HTR-8/SVneo (cell line): Measurements from ENCODE around the gene CCDC142.
"Not testable (repeated sequence)": the region's sequence is repeated elsewhere in the genome, so short reads cannot be mapped to it uniquely, and the experiment has no call there.

Experiments used
- DNase-seq: peaks from one replicate; pipeline ENCODE4 v3.0.0; 2011; ENCODE audit warnings: low spot score, mixed read lengths; ENCODE audit not compliant: insufficient read length
- FAIRE-seq: peaks from 2 replicates; lab custom pipeline; 2011; peaks lifted over from hg19 to GRCh38; lab: Jason Lieb, UNC

CCDC142 gene

DNA sequence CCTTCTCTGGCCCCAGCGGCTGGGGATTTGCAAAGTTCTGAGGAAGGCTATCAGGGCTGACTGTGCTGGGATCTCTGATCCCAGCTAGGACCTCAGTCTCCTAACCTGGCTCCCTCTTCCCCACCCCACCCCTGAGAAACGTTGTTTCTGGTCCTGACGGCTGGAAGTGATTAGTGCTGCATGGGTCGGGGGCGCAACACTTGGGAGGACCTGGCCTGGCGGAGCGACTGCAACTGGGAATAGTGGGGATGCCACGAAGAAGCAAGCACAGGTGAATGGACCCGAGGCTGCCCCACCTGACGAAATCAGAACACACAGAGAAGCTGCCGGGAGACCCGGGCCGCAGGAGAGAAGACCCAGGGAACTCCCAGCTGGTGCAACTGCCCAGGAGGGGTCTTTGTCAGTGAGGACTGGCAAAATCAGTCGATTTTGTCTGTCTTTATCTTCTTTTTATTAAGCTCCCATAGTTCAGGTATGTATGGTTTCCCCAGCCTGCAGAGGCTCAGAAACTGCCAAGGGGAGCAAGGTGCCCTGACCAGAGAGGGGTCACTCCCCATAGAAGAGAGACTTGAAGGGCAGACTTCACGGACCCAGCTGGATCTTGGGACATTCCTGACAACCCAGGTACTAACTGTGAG lies 17.3 kb upstream of the CCDC142 start:
- FAIRE-seq = no peak

GRCh38 chr2:74499267-74499939 lies 16.6 kb upstream of the CCDC142 start, which contains the start of gene LBX2:
Gene LBX2 (minus strand): TSS chr2:74499603. CDS start chr2:74499537, 66 bp downstream.
- no peak for FAIRE-seq
- no peak for DNase-seq

More for the DNA sequence above, 17.3 kb upstream of the CCDC142 start:
- no peak for DNase-seq

GRCh38 chr2:74498500-74499266 lies 15.9 kb upstream of the CCDC142 start:
- DNase-seq (no peak), FAIRE-seq (no peak)

- DNase-seq (no peak), FAIRE-seq (no peak)
Measured at GRCh38 chr2:74497777-74498499, 15.1 kb upstream of the CCDC142 start.

- DNase-seq = no peak
- no peak for FAIRE-seq
Measured at GRCh38 chr2:74496997-74497776, 14.4 kb upstream of the CCDC142 start.

- DNase-seq (no peak), FAIRE-seq (no peak)
Measured at GRCh38 chr2:74495440-74495839, 12.6 kb upstream of the CCDC142 start.

DNA sequence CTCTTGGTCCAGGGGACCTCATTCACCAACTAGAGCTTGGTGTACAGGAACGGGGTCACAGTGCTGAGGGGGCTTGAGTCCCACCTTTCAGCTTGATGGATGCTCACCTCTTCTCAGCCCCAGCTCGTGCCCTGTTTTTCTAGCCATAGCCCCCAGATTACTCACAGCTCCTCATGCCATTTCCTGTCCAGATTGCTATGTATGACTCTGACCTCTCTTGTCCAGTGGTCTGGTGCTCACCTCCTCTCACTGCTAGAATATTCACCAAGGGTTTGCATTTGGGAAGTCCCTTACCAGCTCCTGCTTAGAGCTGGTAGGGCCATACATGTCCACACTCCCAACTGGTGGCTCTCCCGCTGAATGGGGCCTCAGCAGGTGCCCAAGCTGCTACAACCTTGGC lies 10.7 kb upstream of the CCDC142 start:
- FAIRE-seq (no peak), DNase-seq (no peak)

DNA sequence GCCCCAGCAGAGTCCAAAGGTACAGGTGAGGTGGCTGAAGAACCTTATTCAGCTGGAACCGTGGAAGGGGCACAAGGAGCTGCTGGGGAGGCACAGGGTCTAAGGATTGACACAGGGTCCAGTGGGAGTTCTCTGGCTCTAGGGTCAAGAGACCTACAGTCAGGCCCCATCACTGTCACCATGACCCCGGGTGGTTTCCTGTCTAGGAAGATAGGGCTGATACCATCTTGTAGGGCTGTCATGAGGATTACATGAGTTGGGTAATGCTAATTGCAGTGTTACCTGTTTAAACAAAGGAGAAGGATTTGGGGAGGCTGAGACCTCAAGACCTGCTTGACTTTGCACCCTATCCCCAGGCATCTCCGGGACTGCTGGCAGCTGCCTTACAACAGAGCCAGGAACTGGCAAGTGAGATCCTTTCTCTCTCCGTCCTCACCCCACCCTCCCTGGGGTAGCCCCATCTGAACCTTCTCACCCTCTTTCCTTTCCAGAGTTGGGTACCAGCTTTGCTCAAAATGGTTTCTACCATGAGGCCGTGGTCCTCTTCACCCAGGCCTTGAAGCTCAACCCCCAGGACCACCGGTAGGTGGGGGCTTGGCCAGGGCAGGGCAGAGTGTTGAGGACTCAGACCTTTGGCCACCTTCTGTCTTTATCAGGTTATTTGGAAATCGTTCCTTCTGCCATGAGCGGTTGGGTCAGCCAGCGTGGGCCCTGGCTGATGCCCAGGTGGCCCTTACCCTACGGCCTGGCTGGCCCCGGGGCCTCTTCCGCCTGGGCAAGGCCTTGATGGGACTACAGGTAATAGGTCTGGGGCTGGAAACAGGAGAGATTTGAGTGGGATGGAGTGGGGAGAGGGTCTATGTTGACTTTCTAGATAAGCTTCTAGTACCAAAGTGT lies 9.1 kb upstream of the CCDC142 start:
- DNase-seq (no peak), FAIRE-seq (no peak)

DNA sequence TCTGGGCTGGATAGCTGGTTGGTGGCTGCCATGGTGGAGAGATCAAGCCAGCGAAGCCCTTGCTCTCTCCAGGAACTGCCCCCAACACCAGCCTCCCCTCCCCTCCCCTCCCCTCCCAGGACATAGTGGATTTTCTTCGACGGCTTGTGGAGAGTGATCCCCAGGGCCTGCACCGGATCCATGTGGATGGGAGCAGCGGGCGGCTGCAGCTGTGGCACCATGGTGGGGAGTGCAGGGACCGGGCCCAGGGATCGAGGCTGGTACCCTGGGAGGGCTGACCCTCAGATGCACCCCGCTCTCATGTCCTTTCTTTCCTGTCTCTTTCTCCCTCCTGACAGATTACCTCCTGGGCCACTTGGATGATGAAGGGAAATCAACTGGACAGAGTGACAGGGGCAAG lies 7.1 kb upstream of the CCDC142 start:
- FAIRE-seq (no peak), DNase-seq (no peak)

DNA sequence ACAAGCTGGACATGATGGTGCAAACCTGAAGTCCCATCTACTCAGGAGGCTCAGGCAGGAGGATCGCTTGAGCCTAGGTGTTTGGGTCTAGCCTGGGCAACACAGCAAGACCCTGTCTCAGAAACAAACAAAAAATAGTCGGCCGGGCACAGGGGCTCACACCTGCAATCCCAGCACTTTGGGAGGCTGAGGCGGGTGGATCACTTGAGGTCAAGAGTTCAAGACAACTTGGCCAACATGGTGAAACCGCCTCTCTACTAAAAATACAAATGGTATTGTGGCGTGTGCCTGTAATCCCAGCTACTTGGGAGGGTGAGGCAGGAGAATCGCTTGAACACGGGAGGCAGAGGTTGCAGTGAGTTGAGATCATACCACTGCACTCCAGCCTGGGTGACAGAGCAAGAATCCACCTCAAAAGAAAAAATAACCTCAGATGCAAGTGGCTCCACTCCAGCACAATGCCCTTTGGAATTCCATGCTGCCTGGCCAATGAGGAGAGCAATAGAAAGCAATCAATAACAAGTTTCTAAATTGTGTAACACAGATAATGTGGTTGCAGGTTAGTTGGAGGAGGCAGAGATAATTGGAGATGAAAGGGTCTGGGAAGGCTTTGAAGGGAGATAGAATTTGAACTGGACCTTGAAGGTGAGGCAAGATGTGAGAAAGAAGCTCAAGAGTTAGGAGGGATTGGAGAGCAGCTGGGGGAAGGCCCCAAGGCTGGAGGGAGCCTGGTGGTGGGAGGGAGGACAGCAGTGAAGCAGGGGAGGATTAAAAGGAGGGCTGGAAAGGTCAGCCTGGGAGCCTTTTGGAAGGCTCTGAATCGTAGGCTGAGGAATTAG lies 6.1 kb upstream of the CCDC142 start:
- FAIRE-seq (no peak), DNase-seq (no peak)

DNA sequence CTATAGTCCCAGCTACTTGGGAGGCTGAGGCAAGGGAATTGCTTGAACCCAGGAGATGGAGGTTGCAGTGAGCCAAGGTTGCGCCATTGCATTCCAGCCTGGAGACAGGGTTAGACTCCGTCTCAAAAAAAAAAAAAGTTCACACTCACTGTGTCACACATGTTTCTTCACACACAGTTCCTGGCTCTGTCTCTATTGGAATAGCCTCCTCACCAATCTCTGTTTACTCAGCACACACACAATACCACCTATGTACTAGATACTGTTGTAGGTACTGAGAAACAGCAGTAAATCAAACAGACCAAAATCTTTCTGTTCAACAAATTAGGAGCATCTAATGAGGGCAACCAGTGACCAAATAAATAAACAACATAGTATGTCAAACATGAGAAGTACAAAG lies 3.3 kb upstream of the CCDC142 start:
- no peak for DNase-seq
- FAIRE-seq = no peak

GRCh38 chr2:74483675-74484164 lies 922 bp upstream of the CCDC142 start:
- FAIRE-seq, DNase-seq: not testable (repeated sequence)

DNA sequence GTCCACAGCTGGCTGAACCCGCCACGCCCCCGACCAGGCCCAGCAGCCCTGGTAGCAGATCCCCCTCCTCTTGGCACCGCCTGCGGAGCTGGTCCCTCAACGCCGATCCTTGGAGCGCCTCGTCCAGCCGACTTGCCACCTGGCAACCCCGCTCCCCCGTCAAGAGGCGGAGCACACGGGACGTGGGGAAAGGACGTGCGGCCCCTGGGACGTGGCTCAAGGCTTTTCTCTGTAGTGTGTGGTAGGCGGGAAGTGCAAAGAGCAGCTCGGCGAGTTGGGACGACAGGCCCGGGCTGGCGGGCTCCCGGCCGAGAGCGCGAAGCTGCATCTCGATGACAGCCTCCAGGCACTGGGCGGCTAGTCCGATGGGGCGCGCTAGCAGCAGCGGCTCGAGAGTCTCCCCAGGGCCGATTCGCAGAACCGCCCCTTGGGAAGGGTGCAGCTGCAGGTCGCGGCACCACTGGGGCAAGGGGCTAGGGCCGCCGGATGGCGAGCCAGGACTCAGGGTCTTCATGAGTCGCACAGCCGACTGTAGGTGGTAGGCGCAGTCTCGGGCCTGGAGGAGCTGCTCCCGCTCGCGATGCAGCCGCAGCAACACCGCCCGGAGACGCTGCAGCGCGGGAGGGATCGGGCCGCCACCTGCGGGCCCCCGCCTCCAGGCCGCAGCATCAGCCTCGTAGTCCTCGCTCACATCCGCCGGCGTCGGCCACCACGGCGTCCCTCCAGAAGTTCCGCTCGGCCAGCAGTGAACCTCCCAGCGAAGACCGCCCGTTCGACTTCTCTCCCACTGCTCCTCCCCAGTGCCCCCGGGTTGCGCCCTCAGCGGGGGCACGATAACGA lies 617 bp downstream of the CCDC142 start:
- FAIRE-seq = no peak
- peak; percentile 50 for DNase-seq

DNA sequence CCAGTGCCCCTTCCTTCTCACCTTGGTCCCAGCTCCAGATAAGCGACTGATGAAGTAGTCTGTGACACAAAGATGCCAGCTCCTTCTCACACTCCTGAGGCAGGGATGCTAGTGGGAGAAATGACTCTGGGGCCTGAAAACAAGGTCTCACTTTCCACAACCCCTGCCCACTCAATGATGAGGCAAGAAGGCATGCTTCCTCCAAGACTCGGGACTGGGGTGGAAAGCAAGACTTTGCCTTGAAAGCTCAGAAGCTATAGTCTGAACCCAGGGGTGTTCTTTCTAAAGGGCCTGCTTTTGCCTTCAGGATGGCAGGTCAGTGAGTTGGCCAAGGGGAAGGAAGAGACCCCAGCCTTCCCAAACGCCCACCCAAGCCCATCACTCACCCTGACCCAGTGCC lies 1.4 kb downstream of the CCDC142 start:
- DNase-seq (no peak), FAIRE-seq (no peak)

DNA sequence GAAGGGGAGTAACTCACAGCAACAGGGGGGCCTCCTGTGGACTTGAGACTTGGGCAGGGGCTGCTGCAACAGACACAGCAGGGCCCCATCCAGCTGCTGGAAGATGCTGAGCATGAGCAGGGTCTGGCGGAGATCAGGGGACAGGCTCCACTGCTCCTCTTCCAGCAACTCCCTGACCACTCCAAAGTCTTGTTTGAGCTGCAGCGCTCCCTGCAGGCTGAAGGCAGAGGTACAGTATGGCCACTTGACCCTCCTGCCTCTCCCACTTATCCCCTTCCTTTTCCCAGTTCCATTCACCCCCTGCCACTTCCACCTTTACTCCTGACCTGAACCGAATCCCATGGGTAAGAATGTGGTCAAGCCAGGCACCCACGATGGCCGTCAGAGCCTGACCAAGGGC lies 7.9 kb downstream of the CCDC142 start:
- DNase-seq (no peak), FAIRE-seq (no peak)

DNA sequence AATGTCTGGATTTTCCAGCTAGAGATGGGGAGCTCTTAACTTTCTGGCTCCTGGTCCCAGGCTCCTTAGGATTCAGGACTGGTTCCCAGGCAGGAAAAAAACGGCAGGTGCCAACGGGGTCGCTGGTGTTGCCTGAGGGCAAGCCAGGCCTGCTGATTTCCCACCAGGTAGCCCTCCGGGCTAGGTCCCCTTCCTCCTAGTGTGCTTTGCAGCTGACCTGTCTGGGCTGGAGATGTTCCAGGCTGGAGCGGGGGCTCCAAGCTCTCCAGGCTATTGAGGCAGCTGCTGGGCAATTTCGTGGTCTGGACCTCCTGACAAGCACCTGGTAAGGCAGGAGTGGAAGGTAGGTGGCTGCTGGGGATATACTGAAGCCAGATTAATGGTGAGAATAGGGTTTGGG lies 8.3 kb downstream of the CCDC142 start:
- FAIRE-seq (no peak), DNase-seq (no peak)

DNA sequence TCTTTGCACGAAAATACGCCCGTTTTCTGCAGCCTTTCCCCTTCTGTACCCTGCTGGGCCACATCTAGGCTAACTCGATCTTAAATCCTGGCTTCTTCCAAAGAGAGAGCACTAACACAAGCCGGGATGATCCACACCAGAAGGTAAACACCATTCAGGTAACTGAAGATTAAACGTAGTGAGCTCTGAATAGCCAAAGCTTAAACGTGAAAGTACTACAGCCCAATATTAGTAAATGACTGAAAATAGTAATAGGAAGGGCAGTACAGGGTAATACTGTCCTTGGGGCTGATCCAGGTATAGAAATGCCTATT lies 9.9 kb downstream of the CCDC142 start:
- DNase-seq = no peak
- FAIRE-seq = no peak
